ENCODE measurements around the gene SLC25A33. TPM values are rescaled to one million over a fixed set of nuclear protein-coding genes. Genes with fewer than 3 reads are reported as not detected.

SLC25A33 gene
- total RNA-seq, 1 experiment from 2014 or later: 9.2 TPM

GRCh38 chr1:9611716-9612115 lies 72.5 kb downstream of the SLC25A33 start:
- Mint-ChIP-seq H3K4me1 (peaks cover 2% of the 10 kb centered on the region; the same call in 1 of the 2 replicates), H3K4me3 (no peak overlapping the region), H3K36me3 (peaks cover 15% of the 10 kb centered on the region; the same call in 1 of the 2 replicates), H3K27me3 (ENCODE audit: low read depth) (no peaks in the 10 kb centered on the region), H3K9me3 (no peaks in the 10 kb centered on the region), H3K27ac (no peak overlapping the region)
- no peak for ATAC-seq
- POLR2A ChIA-PET: no interaction called here
- TF ChIP-seq NFYB (CRISPR knock-in tag; conservative IDR thresholded peaks at IDR 0.05; ENCODE audit: low read depth): no peak
- TF ChIP-seq CBFB (CRISPR knock-in tag; IDR thresholded peaks at IDR 0.05; ENCODE audit: low read depth): no peak
- TF ChIP-seq NR3C1 (CRISPR knock-in tag; conservative IDR thresholded peaks at IDR 0.05; ENCODE audit: low read depth): no peak
- no peak for TF ChIP-seq MLX (CRISPR knock-in tag; IDR thresholded peaks at IDR 0.05)
- no peak for TF ChIP-seq ARID4B (CRISPR knock-in tag; IDR thresholded peaks at IDR 0.05; ENCODE audit: borderline replicate concordance)
- TF ChIP-seq FOXJ3 (CRISPR knock-in tag; IDR thresholded peaks at IDR 0.05; ENCODE audit: borderline replicate concordance): no peak
- no peak for TF ChIP-seq NFE2L1 (CRISPR knock-in tag; IDR thresholded peaks at IDR 0.05)
- TF ChIP-seq ZMAT4 (CRISPR knock-in tag; IDR thresholded peaks at IDR 0.05): no peak
- no peak for TF ChIP-seq ZSCAN18 (CRISPR knock-in tag; IDR thresholded peaks at IDR 0.05)
- TF ChIP-seq ZNF138 (CRISPR knock-in tag; conservative IDR thresholded peaks at IDR 0.05): no peak
- TF ChIP-seq AR (CRISPR knock-in tag; IDR thresholded peaks at IDR 0.05): no peak
- TF ChIP-seq ZNF281 (CRISPR knock-in tag; IDR thresholded peaks at IDR 0.05): no peak
- no peak for TF ChIP-seq ZBTB21 (CRISPR knock-in tag; IDR thresholded peaks at IDR 0.05; ENCODE audit: borderline replicate concordance)
- CTCF ChIA-PET: interaction anchor here (0.6 to 1.5 kb wide), 2 partner anchors 22 to 116 kb away, joined by 3 to 5 read pairs; no protein-coding TSS in a partner anchor
- no peak for DNase-seq (ENCODE audit: low spot score)

All from WTC11 (cell line).